Mucosa of descending colon (tissue), 3 donors: ENCODE data around the gene STX8. TPM values are rescaled to one million over a fixed set of nuclear protein-coding genes. Genes with fewer than 3 reads are reported as not detected.

Experiments
- ATAC-seq: fragments of 200-7000 bp; cut with Tn5 transposase; one replicate; pipeline ENCODE4 v1.9.1; 2020; ENCODE audit warnings: mild to moderate bottlenecking, moderate library complexity
- DNase-seq, 3 donors: peaks; one replicate each; pipeline ENCODE4 v3.0.0-alpha.2; 2020
- H3K36me3 ChIP-seq: fragments of 200-600 bp; one replicate; pipeline ENCODE4 v1.8.0; 2021; ENCODE audit warnings: low read depth, mild to moderate bottlenecking
- H3K4me1 ChIP-seq: fragments of 200-600 bp; one replicate; pipeline ENCODE4 v1.8.0; 2021; ENCODE audit warnings: low read depth, mild to moderate bottlenecking
- H3K4me3 ChIP-seq: fragments of 200-600 bp; one replicate; pipeline ENCODE4 v1.8.0; 2021; ENCODE audit warnings: mild to moderate bottlenecking
- H3K9me3 ChIP-seq: fragments of 200-600 bp; one replicate; pipeline ENCODE4 v1.8.0; 2021; ENCODE audit warnings: mild to moderate bottlenecking
- intact Hi-C, 2 donors: fragments of 100-400 bp; cut with DNase I in 1 of 2; cut with micrococcal nuclease in 1 of 2; formaldehyde crosslinking; loops; one replicate each; pipeline versions ENCODE4 v1.11.0 to v1.11.1; 2022; cut with DNase I, micrococcal nuclease
- total RNA-seq, 3 donors: library from RNA; stranded (reverse); fragmentation: NEBNext Ultra II Directional in 2 of 3; extraction: Animal tissue kit (Norgen Biotek cat#: 25700) in 2 of 3; gene quantifications; one replicate each; pipeline versions ENCODE4 v1.2.1 to v1.2.4, GENCODE V29; 2021 to 2023
- TF ChIP-seq, protein P1 (sequence below): fragments of 200-600 bp; IDR thresholded peaks from one replicate; pipeline ENCODE4 v1.8.0; 2022; ENCODE audit warnings: antibody characterized with exemption, mild to moderate bottlenecking
- donor health status: DM: no; HTN: no; CAD: no; lungs with moderate emphysema.
- donor health status: DM: no; HTN: no; CAD: no.
- donor health status: DM: no; HTN: yes; CAD: no.

STX8 gene
- total RNA-seq, 3 donors from 2014 or later, result 45.1 to 62.5 (median 54.4) TPM

GRCh38 chr17:9290226-9290613 lies 285.4 kb downstream of the STX8 start:
- no peak for DNase-seq
- Histone ChIP-seq H3K4me3 (no peak overlapping the region), H3K4me1 (no peaks in the 10 kb centered on the region), H3K36me3 (no peaks in the 10 kb centered on the region), H3K9me3 (no peaks in the 10 kb centered on the region)
- ATAC-seq, result no peak
- intact Hi-C loops, result no loop called here
- TF ChIP-seq, protein P1, sequence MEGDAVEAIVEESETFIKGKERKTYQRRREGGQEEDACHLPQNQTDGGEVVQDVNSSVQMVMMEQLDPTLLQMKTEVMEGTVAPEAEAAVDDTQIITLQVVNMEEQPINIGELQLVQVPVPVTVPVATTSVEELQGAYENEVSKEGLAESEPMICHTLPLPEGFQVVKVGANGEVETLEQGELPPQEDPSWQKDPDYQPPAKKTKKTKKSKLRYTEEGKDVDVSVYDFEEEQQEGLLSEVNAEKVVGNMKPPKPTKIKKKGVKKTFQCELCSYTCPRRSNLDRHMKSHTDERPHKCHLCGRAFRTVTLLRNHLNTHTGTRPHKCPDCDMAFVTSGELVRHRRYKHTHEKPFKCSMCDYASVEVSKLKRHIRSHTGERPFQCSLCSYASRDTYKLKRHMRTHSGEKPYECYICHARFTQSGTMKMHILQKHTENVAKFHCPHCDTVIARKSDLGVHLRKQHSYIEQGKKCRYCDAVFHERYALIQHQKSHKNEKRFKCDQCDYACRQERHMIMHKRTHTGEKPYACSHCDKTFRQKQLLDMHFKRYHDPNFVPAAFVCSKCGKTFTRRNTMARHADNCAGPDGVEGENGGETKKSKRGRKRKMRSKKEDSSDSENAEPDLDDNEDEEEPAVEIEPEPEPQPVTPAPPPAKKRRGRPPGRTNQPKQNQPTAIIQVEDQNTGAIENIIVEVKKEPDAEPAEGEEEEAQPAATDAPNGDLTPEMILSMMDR, result no peak

DNA sequence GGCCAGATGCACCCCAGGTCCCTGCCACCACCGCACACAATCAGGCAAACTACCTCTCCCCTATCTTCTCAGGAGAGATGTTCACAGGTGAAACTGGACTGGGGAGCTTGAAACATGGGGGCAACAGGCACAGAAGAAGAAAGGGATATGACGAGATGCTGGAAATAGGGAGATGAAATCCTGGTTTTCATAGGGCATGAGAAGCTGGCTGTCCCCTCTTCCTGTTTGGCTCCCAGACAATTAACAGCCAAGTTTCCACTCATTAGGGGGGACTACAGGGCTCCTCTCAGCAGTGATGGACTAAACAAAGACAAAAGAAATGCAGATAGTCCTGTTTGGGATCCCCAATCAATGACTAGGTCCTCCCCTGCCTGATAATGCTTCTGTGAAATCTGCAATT lies 288.3 kb downstream of the STX8 start:
- Histone ChIP-seq H3K4me3 (no peak overlapping the region), H3K36me3 (no peaks in the 10 kb centered on the region), H3K4me1 (no peaks in the 10 kb centered on the region), H3K9me3 (no peaks in the 10 kb centered on the region)
- intact Hi-C loops, result no loop called here
- TF ChIP-seq, protein P1, result no peak
- ATAC-seq, result no peak
- no peak for DNase-seq

DNA sequence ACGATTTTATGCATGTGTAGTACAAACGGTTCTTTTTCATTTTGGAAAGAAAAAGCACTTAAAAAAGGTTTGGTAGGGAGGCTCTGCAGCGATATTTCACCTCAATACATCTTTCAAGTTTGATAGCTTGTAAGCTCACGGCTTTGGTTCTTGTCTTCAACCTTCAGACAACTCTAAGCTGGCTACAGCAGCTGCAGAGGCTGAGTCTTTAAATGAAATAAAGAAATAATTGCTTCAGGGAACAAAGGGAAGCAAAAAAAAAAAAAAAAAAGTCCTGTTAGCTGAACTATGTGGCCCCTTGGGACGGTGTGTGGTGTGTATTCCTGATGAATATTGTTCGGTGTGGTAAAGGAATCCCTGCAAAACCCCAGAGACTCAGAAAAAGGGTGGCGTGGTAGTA lies 289.2 kb downstream of the STX8 start:
- Histone ChIP-seq H3K4me1 (no peaks in the 10 kb centered on the region), H3K4me3 (no peak overlapping the region), H3K36me3 (no peaks in the 10 kb centered on the region), H3K9me3 (no peaks in the 10 kb centered on the region)
- intact Hi-C loops, result no loop called here
- ATAC-seq (no peak), DNase-seq (no peak)
- TF ChIP-seq, protein P1, result no peak

GRCh38 chr17:9285602-9286427 lies 289.8 kb downstream of the STX8 start:
- H3K36me3 ChIP-seq, result no peaks in the 10 kb centered on the region
- ATAC-seq, result no peak
- no peaks in the 10 kb centered on the region for H3K9me3 ChIP-seq
- no peak overlapping the region for H3K4me3 ChIP-seq
- intact Hi-C loops, result no loop called here
- TF ChIP-seq, protein P1, result no peak
- H3K4me1 ChIP-seq, result no peaks in the 10 kb centered on the region
- no peak for DNase-seq

DNA sequence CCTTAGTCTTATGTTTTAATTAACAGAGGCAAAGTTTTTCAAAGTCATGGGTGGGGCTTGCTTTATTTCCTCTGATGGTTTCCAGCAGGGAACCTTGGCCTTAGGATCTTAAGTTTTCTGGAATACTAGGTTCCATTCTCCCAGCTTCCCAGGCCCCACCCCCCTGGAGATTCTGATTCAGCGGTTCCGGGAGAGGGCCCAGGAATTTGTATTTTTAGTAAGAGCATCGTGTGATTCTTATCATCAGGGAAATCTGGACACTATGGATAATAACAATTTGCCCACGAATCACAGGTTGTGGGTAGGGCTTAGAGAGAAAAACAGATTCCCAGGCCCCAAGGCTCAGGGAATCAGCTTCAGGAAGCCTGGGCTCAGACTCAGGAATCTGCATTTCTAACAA lies 290.7 kb downstream of the STX8 start:
- Histone ChIP-seq H3K36me3 (no peaks in the 10 kb centered on the region), H3K4me1 (no peaks in the 10 kb centered on the region), H3K4me3 (no peak overlapping the region), H3K9me3 (no peaks in the 10 kb centered on the region)
- intact Hi-C loops, result no loop called here
- DNase-seq, result no peak
- ATAC-seq, result no peak
- TF ChIP-seq, protein P1, result no peak
